ENCODE data around the gene ZBTB17. TPM values are rescaled to one million over a fixed set of nuclear protein-coding genes. Genes with fewer than 3 reads are reported as not detected.

ZBTB17 gene
- total RNA-seq, 1 donor from 2014 or later, result 19.5 TPM

DNA sequence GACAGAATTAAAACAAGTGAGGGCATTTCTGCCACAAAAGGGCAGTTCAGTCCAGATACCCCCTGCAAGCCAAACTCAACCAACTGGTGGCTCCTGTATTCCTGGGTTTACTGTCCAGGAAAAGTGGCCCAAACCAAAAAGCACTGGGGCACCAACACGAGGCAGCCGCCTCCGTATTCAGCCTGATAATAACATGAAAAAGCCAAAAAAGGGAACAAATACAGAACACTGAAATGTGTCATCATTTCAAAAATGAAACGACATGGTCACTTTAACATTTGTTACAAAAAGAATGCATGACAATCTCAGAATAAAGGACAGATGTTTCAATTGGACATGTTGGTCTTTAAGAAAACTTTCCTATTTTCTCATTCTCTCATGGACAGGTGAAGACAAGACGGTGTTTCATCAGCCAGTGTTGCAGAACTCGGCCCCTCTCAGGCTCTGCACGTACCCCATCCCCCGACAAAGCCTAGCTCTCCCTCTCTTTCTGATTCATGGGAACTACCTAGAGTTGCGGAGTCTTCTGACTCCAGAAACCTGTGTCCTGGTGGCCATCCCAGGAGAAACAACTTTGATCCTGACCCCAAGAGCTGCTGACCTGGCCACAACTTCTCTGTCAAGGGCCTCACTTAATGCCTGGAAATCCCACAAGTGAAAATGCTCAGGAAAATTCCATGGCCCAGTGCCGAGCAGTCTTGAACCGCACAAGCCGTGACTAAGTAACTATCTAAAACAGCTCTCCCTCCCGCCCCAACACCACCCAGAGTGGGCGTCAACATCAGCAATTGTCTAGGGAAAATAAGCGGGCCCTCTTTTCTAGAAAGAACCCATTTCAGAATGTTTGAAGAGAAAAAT lies 27.1 kb downstream of the ZBTB17 start:
- no peak for DNase-seq (ENCODE audit: low spot score)
- Mint-ChIP-seq H3K4me1 (peaks cover 54% of the 10 kb centered on the region), H3K36me3 (peaks cover 16% of the 10 kb centered on the region), H3K27ac (peak overlapping the region; percentile 90), H3K9me3 (no peaks in the 10 kb centered on the region), H3K4me3 (no peak overlapping the region), H3K27me3 (ENCODE audit: insufficient read depth, low read depth) (peaks cover 8% of the 10 kb centered on the region)
- no peaks in the 10 kb centered on the region for H3K36me3 ChIP-seq
- peaks cover 3% of the 10 kb centered on the region for H3K79me2 ChIP-seq (ENCODE audit: low read depth)
- H3K27ac ChIP-seq, result no peak overlapping the region
- no peak overlapping the region for H2AFZ ChIP-seq (replicated peaks)
- no peaks in the 10 kb centered on the region for H3K9me3 ChIP-seq (ENCODE audit: low read depth)
- H3K4me2 ChIP-seq, result no peak overlapping the region
- TF ChIP-seq EZH2phosphoT487 (IDR thresholded peaks at IDR 0.05) (no peak), EZH2 (IDR thresholded peaks at IDR 0.05) (no peak)
- TF ChIP-seq, protein P1, sequence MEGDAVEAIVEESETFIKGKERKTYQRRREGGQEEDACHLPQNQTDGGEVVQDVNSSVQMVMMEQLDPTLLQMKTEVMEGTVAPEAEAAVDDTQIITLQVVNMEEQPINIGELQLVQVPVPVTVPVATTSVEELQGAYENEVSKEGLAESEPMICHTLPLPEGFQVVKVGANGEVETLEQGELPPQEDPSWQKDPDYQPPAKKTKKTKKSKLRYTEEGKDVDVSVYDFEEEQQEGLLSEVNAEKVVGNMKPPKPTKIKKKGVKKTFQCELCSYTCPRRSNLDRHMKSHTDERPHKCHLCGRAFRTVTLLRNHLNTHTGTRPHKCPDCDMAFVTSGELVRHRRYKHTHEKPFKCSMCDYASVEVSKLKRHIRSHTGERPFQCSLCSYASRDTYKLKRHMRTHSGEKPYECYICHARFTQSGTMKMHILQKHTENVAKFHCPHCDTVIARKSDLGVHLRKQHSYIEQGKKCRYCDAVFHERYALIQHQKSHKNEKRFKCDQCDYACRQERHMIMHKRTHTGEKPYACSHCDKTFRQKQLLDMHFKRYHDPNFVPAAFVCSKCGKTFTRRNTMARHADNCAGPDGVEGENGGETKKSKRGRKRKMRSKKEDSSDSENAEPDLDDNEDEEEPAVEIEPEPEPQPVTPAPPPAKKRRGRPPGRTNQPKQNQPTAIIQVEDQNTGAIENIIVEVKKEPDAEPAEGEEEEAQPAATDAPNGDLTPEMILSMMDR (IDR thresholded peaks at IDR 0.05), result no peak
- no peak overlapping the region for H3K4me3 ChIP-seq
- no peak overlapping the region for H3K9ac ChIP-seq
- H3K27me3 ChIP-seq, result no peaks in the 10 kb centered on the region
- H3K4me1 ChIP-seq, result peaks cover 7% of the 10 kb centered on the region
- H3F3A ChIP-seq (ENCODE audit: low read depth), result no peaks in the 10 kb centered on the region
- H4K20me1 ChIP-seq (ENCODE audit: low read depth), result peaks cover 65% of the 10 kb centered on the region

DNA sequence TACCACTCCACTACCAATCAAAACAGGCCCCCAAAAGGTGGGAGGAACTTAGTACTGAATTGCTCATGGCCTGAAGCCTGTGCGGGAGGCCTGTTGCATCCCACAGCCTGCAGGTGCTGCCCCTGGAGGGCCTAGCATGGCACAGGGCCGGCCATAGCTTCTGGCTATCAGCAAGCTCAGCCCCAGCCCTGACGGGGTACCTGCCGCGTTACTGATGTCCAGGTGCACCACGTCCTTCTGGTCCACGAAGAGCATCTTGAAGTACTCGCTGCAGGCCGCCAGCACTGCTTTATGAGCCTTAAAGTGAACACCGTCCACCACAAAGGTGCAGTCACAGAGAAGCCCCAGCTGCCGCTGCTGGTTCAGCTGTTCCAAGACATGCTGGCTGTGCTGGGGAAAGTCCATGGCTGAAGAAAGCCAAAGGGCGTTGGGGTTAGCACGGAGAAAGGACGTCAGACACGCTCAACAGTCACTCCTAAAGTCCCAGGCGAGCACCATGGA lies 27.8 kb downstream of the ZBTB17 start:
- Histone ChIP-seq H3K36me3 (no peaks in the 10 kb centered on the region), H3K27me3 (no peaks in the 10 kb centered on the region), H3K4me1 (peaks cover 7% of the 10 kb centered on the region), H3K4me3 (no peak overlapping the region), H3K27ac (no peak overlapping the region), H3K9ac (no peak overlapping the region), H3K79me2 (ENCODE audit: low read depth) (peaks cover under 1% of the 10 kb centered on the region), H2AFZ (replicated peaks) (no peak overlapping the region), H4K20me1 (ENCODE audit: low read depth) (peaks cover 59% of the 10 kb centered on the region), H3K9me3 (ENCODE audit: low read depth) (no peaks in the 10 kb centered on the region), H3F3A (ENCODE audit: low read depth) (no peaks in the 10 kb centered on the region), H3K4me2 (no peak overlapping the region)
- Mint-ChIP-seq H3K36me3 (peaks cover 16% of the 10 kb centered on the region), H3K4me3 (no peak overlapping the region), H3K27me3 (ENCODE audit: insufficient read depth, low read depth) (peaks cover 8% of the 10 kb centered on the region), H3K27ac (no peak overlapping the region), H3K4me1 (peaks cover 50% of the 10 kb centered on the region), H3K9me3 (no peaks in the 10 kb centered on the region)
- DNase-seq (ENCODE audit: low spot score), result peak; percentile 45
- TF ChIP-seq EZH2 (IDR thresholded peaks at IDR 0.05), result no peak
- TF ChIP-seq, protein P1 (IDR thresholded peaks at IDR 0.05), result no peak

DNA sequence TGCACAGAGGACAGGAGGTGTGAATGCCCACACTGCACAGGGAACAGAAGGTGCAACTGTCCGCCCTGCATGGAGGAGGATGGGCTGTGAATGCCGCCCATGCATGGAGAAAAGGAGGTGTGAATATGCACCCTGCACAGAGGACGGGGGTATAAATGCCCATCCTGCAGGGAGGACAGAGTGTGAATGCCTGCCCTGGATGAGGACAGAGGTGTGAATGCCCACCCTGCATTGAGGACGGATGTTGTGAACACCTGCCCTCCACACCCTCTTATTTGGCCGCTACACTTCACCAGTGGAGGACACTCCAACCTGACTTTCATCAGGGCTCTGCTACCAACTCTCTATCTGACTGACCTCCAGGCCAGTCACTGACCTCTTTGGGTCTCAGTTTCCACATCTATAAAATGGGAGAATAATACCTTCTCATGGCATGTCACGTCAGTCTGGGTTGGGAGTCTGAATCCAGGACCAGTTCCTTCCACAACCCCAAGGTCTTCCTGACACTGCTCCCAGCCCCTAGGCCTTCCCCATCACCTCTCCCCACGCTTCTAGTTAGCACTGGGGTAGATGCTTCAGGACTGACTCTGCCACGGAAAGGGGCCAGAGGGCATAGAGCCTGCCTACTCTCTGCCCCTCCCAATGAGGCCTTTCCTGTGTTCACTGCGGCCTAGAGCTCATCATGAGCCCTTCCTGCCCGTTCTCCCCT lies 28.4 kb downstream of the ZBTB17 start:
- H3K27ac Mint-ChIP-seq, result no peak overlapping the region
- Histone ChIP-seq H3K4me1 (peaks cover 7% of the 10 kb centered on the region), H3K79me2 (ENCODE audit: low read depth) (no peaks in the 10 kb centered on the region), H3K27me3 (no peaks in the 10 kb centered on the region), H4K20me1 (ENCODE audit: low read depth) (peaks cover 55% of the 10 kb centered on the region), H3K4me3 (no peak overlapping the region), H3F3A (ENCODE audit: low read depth) (no peaks in the 10 kb centered on the region), H3K9ac (no peak overlapping the region), H3K9me3 (ENCODE audit: low read depth) (no peaks in the 10 kb centered on the region), H3K36me3 (no peaks in the 10 kb centered on the region), H3K4me2 (no peak overlapping the region), H3K27ac (no peak overlapping the region), H2AFZ (replicated peaks) (no peak overlapping the region)
- H3K9me3 Mint-ChIP-seq, result no peaks in the 10 kb centered on the region
- no peak for TF ChIP-seq EZH2 (IDR thresholded peaks at IDR 0.05)
- no peak for TF ChIP-seq EZH2phosphoT487 (IDR thresholded peaks at IDR 0.05)
- TF ChIP-seq, protein P1 (IDR thresholded peaks at IDR 0.05), result no peak
- DNase-seq (ENCODE audit: low spot score), result no peak
- H3K27me3 Mint-ChIP-seq (ENCODE audit: insufficient read depth, low read depth), result peaks cover 6% of the 10 kb centered on the region
- peaks cover 13% of the 10 kb centered on the region for H3K36me3 Mint-ChIP-seq
- peaks cover 46% of the 10 kb centered on the region for H3K4me1 Mint-ChIP-seq
- H3K4me3 Mint-ChIP-seq, result peak overlapping the region; percentile 30

Measured in neural progenitor cell (in vitro differentiated cells).